Measurements from ENCODE around the gene ZBTB8OS.
"Not testable (repeated sequence)": the region's sequence is repeated elsewhere in the genome, so short reads cannot be mapped to it uniquely, and the experiment has no call there.

ZBTB8OS gene

GRCh38 chr1:32650248-32650751 lies at the start of gene ZBTB8OS:
Gene ZBTB8OS (minus strand): TSS chr1:32650550. CDS start chr1:32650529, 21 bp downstream.
- DNase-seq: peak; percentile 94

DNA sequence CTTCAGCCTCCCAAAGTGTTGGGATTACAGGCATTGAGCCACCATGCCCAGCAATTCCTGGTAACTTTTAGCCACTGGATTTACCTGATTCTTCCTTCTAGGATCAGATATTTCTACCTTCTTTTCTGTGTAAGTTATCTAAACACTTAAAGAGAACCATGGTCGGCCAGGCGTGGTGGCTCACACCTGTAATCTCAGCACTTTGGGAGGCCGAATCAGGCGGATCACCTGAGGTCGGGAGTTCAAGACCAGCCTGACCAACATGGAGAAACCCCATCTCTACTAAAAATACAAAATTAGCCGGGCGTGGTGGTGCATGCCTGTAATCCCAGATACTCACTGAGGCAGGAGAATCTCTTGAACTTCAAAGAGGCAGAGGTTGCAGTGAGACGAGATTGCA lies 46.6 kb upstream of the ZBTB8OS start:
- not testable (repeated sequence) for DNase-seq

GRCh38 chr1:32696041-32696440 lies 45.7 kb upstream of the ZBTB8OS start:
- no peak for DNase-seq

DNA sequence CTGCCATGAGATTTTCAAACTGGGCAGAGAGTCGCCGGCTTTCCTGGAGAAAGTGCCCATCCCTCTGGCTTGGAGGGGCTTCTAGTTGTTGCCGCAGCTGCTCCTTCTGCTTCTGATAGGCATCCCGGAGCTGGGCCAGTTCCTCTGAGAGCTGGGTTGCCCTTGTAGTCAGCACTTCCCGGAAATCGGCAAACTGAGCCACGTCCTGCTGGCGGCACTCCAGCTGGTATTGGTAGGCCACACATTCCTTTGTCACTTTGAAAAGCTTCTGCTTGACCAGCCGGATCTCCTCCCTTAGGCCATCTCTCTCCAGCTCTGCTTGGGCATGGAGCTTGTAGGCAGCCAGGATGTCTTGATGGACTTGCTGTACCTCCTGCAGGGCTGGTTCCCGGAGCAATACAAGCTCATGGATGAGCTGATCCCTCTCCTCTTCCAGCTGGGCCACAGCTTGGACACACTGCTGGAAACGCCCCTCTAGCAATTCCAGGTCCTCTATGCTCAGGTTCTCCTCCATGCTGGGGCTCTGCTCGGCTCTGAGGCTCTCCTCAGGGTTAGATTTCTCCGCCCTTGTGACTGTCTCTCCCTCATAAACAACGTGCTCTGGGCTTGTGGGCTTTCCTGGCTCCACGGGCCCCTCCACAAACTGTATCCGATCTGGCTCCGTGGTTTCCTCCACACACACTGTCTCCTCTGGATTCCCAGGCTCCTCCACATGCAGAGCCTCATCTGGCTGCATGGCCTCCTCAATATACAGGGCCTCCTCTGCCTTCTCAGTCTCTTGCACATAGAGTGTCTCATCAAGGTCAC lies 45.0 kb upstream of the ZBTB8OS start:
- no peak for DNase-seq

DNA sequence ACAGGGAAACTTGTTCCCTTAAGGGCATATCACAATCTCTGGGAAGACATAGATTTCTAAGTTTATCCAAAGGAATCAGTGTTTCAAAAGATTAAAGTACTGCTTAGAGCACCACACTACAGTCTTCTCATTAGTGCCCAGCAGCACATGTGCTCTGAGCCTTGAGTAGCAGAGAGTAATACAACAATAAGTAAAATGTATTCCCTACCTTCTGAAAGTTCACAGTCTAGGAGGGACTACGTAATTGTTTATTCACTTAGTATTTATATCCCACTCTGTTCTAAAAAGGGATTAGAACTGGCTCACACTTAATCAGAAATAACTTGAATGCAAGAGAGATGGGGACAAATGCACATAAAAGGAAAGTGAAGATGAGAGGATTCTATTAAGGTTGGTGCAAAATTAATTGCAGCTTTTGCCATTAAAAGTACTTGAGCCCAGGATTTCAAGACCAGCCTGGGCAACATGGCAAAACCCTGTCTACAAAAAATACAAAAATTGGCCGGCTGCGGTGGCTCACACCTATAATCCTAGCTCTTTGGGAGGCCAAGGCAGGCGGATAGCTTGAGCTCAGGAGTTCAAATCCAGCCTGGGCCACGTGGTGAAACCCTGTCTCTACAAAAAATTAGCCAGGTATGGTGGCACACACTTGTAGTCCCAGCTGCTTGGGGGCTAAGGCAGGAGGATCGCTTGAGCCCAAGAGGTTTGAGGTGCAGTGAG lies 43.3 kb upstream of the ZBTB8OS start:
- DNase-seq: no peak

GRCh38 chr1:32686387-32686786 lies 36.0 kb upstream of the ZBTB8OS start:
- DNase-seq: no peak

DNA sequence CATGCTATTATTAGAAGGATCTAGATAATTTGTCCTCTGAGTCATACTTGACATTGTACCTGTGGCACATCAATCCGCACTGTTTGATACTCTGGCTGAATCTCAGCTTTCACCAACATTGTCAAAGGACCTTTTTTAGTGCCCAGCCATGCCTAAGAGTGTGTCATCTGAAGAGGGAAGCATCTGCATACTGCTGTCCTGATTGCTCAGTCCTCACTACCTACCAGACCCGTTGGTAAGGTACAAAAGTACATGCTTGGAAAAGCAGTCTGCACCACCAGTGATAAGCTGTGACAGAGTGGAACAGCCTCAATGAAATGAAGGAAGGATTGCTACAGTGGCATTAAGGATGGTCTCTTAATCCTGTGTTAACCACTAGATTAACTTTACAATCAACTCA lies 35.1 kb upstream of the ZBTB8OS start:
- DNase-seq: no peak

DNA sequence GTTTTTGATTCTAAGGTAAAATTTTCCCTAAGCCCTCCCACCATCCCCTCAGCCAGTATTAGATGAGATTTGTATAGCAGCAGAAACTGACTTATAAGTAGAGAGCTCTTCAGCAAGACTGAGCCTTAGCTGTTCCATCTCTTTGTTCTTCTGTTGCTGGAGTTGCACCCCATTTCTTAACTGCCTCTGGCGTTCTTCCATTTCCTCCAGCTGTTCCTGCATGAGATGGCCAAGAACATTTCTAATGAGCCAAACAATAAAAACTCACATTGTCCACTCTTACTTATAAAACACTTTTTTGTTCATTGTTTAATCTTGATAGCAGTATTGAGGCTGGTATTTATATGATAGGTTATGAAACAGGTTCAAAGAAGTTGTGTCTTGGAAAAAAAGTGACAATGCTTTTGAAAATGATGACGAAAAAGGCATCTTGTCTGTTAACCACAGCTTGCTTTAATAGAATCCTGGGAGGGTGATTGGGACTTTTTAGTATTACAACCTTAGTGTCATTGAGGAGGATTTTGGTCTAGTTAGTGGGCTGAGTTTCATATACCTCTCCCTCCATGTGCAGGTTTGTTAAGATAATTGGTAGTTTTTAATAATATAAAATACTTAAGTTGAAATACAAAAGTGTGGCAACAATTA lies 33.9 kb upstream of the ZBTB8OS start:
- DNase-seq: no peak

DNA sequence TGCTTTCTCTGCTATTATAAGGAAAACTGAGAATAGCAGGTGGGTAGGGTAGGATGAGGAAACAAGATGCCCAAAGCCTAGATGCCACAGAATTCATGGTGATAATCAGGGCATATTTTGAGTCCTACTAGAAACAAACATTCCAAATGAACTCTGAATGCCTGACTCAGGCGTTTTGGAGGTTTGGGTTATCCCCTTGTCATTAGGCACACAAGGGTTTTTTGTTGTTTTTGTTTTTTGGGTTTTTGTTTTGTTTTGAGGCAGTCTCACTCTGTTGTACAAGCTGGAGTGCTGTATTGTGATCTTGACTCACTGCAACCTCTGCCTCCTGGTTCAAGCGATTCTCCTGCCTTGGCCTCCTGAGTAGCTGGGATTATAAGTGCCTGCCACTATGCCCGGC lies 33.0 kb upstream of the ZBTB8OS start:
- no peak for DNase-seq

DNA sequence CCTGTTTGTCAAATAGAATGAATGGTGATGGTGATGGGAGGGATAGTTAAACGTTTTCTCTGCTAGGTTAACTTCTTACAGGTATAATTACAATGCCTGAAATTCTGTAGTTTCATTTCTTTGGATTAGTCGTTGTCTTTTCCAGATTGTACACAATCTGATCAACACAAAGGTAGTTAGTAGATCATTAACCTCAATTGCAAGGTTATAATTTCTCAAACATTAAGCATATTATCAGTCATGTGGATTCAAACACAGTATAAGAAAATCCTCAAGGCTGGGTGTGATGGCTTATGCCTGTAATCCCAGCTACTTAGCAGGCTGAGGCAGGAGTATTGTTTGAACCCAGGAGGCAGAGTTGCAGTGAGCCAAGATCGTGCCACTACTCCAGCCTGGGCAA lies 31.6 kb upstream of the ZBTB8OS start:
- DNase-seq: no peak

GRCh38 chr1:32681509-32681908 lies 31.2 kb upstream of the ZBTB8OS start:
- DNase-seq: no peak

- no peak for DNase-seq
Measured at GRCh38 chr1:32680642-32681041, 30.3 kb upstream of the ZBTB8OS start.

DNA sequence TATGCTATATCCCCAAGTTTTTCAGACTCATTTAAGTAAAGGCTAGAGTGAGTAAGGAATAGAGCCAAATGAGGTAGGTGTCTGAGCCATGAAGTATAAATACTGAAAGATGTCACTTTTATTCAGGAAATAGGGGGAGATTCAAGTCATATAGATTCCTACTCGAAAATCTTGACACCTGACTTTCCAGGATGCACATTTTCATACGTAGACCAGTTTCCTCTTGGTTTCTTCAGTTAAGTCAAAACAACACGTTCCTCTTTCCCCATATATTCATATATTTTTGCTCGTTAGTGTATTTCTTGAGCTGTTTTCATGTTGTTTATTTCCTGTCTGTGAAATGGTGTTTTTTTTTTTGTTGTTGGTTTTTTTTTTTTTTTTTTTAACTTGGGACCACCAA lies 29.6 kb upstream of the ZBTB8OS start:
- DNase-seq: not testable (repeated sequence)

- no peak for DNase-seq
Measured at GRCh38 chr1:32676945-32677344, 26.6 kb upstream of the ZBTB8OS start.

GRCh38 chr1:32668716-32669115 lies 18.4 kb upstream of the ZBTB8OS start:
- not testable (repeated sequence) for DNase-seq

DNA sequence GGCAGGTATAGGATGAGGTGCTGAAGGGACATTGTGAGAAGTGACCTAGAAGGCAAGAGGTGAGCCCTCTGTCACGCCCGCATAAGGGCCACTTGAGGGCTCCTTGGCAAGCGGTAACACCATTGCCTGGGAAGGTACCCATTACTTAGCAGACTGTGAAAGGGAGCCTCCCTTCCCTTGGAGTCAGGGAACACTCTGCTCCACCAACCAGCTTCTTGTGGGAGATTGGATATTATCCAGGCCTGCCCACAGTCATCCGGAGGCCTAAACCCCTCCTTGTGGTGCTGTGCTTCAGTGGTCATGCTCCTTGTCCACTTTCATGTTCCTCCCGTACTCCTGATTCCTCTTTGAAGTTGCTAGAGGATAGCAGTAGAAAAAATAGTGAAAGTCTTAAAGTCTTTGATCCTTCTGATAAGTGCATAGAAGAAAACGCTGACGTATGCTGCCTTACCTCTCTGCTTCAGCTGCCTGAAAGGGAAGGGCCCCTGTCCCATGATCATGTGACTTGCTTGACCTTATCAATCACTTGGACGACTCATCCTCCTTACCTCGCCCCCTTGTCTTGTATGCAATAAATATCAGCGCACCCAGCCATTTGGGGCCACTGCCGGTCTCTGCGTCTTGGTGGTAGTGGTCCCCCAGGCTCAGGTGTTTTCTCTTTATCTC lies 16.7 kb upstream of the ZBTB8OS start:
- DNase-seq: no peak

- no peak for DNase-seq
Measured at GRCh38 chr1:32665915-32666314, 15.6 kb upstream of the ZBTB8OS start.

DNA sequence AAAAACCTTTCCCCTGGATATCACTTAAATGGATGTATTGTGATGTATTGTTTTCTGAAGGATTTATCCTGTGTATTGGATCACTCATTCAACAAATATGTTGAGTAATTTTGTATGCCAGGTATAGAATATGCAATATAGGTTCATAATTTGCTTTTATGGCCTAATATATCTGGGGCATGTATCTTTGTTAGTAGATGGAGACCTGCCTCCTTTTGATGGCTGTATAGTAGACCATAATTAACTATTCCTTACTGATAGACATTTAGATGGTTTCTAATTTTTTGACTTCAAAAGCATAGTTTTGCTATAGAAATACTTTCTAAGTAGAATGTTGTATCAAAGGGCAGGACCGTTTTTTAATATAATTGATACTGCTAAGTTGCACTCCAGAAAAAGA lies 9.2 kb upstream of the ZBTB8OS start:
- no peak for DNase-seq

DNA sequence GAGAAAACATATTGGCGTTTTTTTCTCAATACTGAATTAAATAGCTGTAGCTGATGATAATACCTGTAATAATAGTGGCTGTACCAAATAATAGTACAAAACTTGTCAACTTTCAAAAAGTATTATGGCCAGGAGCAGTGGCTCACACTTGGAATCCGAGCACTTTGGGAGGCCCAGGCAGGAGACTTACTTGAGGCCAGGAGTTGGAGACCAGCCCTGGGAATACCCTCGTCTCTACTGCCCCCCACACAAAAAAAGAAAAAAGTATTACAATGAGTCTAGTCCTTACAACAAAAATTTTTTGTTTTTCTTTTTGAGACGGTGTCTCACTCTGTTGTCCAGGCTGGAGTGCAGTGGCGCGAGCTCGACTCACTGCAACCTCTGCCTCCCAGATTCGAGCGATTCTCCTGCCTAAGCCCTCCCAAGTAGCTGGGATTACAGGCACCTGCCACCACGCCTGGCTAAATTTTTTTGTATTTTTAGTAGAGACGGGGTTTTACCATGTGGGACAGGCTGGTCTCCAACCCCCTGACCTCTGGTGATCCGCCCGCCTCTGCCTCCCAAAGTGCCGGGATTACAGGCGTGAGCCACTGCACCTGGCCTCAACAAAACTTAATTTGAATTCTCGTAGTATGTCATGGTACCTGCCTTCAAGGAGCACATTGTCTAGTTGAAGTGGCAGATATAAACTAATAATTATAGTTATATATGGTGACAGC lies 2.1 kb upstream of the ZBTB8OS start:
- DNase-seq: no peak

DNA sequence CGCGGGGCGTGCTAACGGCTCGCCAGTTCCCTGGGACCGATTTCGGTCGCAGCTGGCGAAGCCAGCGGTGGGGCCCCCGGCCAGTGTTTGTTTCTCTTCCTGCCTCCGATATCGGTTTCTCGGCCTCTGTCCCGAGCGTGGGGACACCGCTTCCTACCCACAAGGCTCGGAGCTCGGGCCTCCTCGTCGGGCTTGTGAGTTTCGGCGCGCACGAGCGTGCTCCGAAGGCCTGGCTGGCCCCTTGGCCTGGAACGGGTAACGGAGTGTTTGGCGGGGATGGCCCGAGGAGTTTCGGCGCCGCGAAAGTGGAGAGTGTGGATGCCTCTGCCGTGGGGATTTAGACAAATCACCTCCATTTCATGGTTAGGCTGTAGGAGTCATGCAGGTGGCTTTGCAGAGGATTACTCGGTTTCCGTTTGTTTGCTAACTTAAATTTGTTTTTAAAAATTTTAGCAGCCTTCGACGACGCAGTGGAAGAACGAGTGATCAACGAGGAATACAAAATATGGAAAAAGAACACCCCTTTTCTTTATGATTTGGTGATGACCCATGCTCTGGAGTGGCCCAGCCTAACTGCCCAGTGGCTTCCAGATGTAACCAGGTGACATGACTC lies 1.2 kb upstream of the ZBTB8OS start:
- DNase-seq: no peak

- DNase-seq: peak; percentile 99
Measured at GRCh38 chr1:32650752-32651460, 556 bp upstream of the ZBTB8OS start, which contains the start of gene RBBP4. Gene RBBP4 (plus strand): TSS chr1:32651208. CDS start chr1:32651307, 99 bp downstream.
